HepG2 (cell line): ENCODE results near the gene PRKCSH. TPM values are rescaled to one million over a fixed set of nuclear protein-coding genes. Genes with fewer than 3 reads are reported as not detected.
A peak's percentile ranks its signal among the peaks of the same experiment; 100 is the strongest.

ENCODE experiments used
- AKAP8 ChIP-seq: sonication (generic); formaldehyde crosslinking; IDR thresholded peaks from 2 replicates; pipeline ENCODE4 v1.5.1; 2020; ENCODE audit warnings: mild to moderate bottlenecking, missing genetic modification reagents
- CREBL2 ChIP-seq: sonication (generic); formaldehyde crosslinking; IDR thresholded peaks from 2 replicates; pipeline ENCODE4 v1.8.1; 2023; ENCODE audit warnings: missing genetic modification reagents, mild to moderate bottlenecking, borderline replicate concordance
- NFIB ChIP-seq: sonication (generic); formaldehyde crosslinking; IDR thresholded peaks from 2 replicates; pipeline ENCODE4 v1.9.0; 2021; ENCODE audit warnings: missing genetic modification reagents, mild to moderate bottlenecking, borderline replicate concordance
- TCF7L2 ChIP-seq: IDR thresholded peaks from 2 replicates; pipeline ENCODE4 v1.6.1; 2011; ENCODE audit warnings: mild to moderate bottlenecking, low read depth, low read length, moderate library complexity
- THAP11 ChIP-seq: IDR thresholded peaks from 2 replicates; pipeline ENCODE4 v1.6.1; 2016; ENCODE audit warnings: missing biosample characterization, missing genetic modification reagents
- ZNF24 ChIP-seq: fragments of 450-650 bp; IDR thresholded peaks from 2 replicates; pipeline ENCODE4 v1.6.1; 2017; ENCODE audit warnings: antibody characterized with exemption, mild to moderate bottlenecking
- ZNF260 ChIP-seq: sonication (generic); formaldehyde crosslinking; IDR thresholded peaks from 2 replicates; pipeline ENCODE4 v1.4.0; 2020; ENCODE audit warnings: missing genetic modification reagents, low read depth, mild to moderate bottlenecking, borderline replicate concordance
- ZNF567 ChIP-seq: sonication (generic); formaldehyde crosslinking; IDR thresholded peaks from 2 replicates; pipeline ENCODE4 v1.8.1; 2023; ENCODE audit warnings: mild to moderate bottlenecking, missing genetic modification reagents, borderline replicate concordance
- ZSCAN20 ChIP-seq: sonication (generic); formaldehyde crosslinking; IDR thresholded peaks from 2 replicates; pipeline ENCODE4 v1.4.0; 2020; ENCODE audit warnings: missing genetic modification reagents, mild to moderate bottlenecking, borderline replicate concordance
- ZSCAN29 ChIP-seq: sonication (generic); formaldehyde crosslinking; conservative IDR thresholded peaks from 2 replicates; pipeline ENCODE4 v1.4.0; 2020; ENCODE audit warnings: mild to moderate bottlenecking, missing genetic modification reagents
- ZSCAN5A ChIP-seq: sonication (generic); formaldehyde crosslinking; IDR thresholded peaks from 2 replicates; pipeline ENCODE4 v1.8.0; 2022; ENCODE audit warnings: mild to moderate bottlenecking, missing genetic modification reagents, borderline replicate concordance
- polyA plus RNA-seq, 8 experiments: library from polyadenylated mRNA; depleted of rRNA in 3 of 8; stranded (reverse) in 7 of 8; unstranded in 1 of 8; fragments of >200 nt; fragmentation: Illumina TruSeq in 4 of 8; extraction: Trizol in 4 of 8; gene quantifications; 2 replicates each; pipeline versions ENCODE4 v1.2.1 to v1.2.3, GENCODE V29; 2011 to 2016; ENCODE audit warnings: low read depth in 4 of 8, missing spikeins in 1 of 8, mixed read lengths in 1 of 8; ENCODE audit not compliant: insufficient read depth in 1 of 8
- total RNA-seq, 5 experiments: library from RNA; depleted of rRNA; stranded (reverse); fragments of >200 nt; fragmentation: Illumina TruSeq; extraction: Trizol; gene quantifications; 2 replicates each; pipeline ENCODE4 v1.2.3, GENCODE V29; 2016; ENCODE audit warnings: low read depth in 1 of 5
- TF ChIP-seq, protein P1 (sequence below): IDR thresholded peaks from 2 replicates; pipeline ENCODE4 v1.6.1; 2012; ENCODE audit warnings: low read length, improper control_type of control experiment
- TF ChIP-seq, protein P2 (sequence below): sonication (generic); formaldehyde crosslinking; IDR thresholded peaks from one replicate; pipeline ENCODE4 v1.5.1; 2020; ENCODE audit warnings: mild to moderate bottlenecking, missing genetic modification reagents; ENCODE audit errors: not compliant biosample characterization

The PRKCSH gene
- total and polyA plus RNA-seq, 2 of the 13 experiments (the other 11 are each of a cell fraction or from before 2014, with no cell fraction given) = 85.1 to 125 TPM

DNA sequence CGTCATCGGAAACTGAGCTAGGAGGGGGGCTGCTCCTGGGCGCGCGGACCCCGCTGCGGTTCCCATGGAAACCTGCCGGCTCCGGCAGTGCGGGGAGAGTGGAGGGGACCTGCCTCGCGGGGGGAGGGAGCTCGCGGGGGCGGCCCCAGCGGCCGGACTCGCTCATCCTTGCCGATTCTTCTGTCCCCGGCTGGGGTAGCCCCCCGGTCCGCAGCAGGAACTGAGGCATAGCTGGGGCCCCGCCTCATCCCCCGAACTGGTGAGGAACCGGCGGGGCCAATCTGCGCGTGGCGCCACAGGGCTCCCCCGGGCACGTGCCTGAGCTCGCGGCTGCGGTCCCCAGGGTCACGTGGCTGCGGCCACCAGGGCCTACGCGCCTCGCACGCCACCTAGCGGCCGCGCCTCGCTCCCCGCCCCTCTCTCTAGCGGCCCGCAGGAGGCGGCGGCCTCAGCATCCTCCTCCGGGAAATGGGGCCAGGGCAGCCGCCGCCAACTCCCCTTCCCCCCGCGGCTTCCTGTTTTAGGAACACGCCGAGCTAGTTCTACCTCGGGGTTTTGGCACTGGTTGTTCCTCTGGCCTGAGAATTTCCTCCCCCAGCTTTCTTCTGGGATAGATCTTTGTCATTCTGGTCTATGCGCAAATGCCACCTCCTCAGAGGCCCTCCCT is 47.1 kb downstream of the PRKCSH start (continued):
- TF ChIP-seq, protein P1, sequence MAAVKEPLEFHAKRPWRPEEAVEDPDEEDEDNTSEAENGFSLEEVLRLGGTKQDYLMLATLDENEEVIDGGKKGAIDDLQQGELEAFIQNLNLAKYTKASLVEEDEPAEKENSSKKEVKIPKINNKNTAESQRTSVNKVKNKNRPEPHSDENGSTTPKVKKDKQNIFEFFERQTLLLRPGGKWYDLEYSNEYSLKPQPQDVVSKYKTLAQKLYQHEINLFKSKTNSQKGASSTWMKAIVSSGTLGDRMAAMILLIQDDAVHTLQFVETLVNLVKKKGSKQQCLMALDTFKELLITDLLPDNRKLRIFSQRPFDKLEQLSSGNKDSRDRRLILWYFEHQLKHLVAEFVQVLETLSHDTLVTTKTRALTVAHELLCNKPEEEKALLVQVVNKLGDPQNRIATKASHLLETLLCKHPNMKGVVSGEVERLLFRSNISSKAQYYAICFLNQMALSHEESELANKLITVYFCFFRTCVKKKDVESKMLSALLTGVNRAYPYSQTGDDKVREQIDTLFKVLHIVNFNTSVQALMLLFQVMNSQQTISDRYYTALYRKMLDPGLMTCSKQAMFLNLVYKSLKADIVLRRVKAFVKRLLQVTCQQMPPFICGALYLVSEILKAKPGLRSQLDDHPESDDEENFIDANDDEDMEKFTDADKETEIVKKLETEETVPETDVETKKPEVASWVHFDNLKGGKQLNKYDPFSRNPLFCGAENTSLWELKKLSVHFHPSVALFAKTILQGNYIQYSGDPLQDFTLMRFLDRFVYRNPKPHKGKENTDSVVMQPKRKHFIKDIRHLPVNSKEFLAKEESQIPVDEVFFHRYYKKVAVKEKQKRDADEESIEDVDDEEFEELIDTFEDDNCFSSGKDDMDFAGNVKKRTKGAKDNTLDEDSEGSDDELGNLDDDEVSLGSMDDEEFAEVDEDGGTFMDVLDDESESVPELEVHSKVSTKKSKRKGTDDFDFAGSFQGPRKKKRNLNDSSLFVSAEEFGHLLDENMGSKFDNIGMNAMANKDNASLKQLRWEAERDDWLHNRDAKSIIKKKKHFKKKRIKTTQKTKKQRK = no peak
- TF ChIP-seq ZSCAN29 (CRISPR knock-in tag) (no peak), ZNF567 (CRISPR knock-in tag) (no peak), AKAP8 (CRISPR knock-in tag) (peak; percentile 83), ZSCAN5A (CRISPR knock-in tag) (peak; percentile 77; the same call in 1 of the 2 replicates), CREBL2 (CRISPR knock-in tag) (no peak), NFIB (no peak), ZNF260 (no peak), TCF7L2 (no peak), THAP11 (CRISPR knock-in tag) (peak; percentile 78), ZNF24 (no peak), ZSCAN20 (peak; percentile 91; the same call in 1 of the 2 replicates)
- TF ChIP-seq, protein P2, sequence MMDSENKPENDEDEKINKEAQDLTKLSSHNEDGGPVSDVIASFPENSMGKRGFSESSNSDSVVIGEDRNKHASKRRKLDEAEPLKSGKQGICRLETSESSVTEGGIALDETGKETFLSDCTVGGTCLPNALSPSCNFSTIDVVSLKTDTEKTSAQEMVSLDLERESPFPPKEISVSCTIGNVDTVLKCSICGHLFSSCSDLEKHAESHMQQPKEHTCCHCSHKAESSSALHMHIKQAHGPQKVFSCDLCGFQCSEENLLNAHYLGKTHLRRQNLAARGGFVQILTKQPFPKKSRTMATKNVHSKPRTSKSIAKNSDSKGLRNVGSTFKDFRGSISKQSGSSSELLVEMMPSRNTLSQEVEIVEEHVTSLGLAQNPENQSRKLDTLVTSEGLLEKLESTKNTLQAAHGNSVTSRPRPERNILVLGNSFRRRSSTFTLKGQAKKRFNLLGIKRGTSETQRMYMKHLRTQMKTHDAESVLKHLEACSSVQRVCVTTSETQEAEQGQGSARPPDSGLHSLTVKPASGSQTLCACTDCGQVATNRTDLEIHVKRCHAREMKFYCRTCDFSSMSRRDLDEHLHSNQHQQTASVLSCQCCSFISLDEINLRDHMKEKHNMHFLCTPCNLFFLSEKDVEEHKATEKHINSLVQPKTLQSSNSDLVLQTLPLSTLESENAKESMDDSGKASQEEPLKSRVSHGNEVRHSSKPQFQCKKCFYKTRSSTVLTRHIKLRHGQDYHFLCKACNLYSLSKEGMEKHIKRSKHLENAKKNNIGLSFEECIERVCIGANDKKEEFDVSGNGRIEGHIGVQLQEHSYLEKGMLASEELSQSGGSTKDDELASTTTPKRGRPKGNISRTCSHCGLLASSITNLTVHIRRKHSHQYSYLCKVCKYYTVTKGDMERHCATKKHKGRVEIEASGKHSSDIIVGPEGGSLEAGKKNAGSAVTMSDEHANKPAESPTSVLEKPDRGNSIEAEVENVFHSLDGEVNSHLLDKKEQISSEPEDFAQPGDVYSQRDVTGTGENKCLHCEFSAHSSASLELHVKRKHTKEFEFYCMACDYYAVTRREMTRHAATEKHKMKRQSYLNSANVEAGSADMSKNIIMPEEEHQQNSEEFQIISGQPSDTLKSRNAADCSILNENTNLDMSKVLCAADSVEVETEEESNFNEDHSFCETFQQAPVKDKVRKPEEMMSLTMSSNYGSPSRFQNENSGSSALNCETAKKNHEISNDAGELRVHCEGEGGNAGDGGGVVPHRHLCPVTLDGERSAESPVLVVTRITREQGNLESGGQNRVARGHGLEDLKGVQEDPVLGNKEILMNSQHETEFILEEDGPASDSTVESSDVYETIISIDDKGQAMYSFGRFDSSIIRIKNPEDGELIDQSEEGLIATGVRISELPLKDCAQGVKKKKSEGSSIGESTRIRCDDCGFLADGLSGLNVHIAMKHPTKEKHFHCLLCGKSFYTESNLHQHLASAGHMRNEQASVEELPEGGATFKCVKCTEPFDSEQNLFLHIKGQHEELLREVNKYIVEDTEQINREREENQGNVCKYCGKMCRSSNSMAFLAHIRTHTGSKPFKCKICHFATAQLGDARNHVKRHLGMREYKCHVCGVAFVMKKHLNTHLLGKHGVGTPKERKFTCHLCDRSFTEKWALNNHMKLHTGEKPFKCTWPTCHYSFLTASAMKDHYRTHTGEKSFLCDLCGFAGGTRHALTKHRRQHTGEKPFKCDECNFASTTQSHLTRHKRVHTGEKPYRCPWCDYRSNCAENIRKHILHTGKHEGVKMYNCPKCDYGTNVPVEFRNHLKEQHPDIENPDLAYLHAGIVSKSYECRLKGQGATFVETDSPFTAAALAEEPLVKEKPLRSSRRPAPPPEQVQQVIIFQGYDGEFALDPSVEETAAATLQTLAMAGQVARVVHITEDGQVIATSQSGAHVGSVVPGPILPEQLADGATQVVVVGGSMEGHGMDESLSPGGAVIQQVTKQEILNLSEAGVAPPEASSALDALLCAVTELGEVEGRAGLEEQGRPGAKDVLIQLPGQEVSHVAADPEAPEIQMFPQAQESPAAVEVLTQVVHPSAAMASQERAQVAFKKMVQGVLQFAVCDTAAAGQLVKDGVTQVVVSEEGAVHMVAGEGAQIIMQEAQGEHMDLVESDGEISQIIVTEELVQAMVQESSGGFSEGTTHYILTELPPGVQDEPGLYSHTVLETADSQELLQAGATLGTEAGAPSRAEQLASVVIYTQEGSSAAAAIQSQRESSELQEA (CRISPR knock-in tag) = no peak
